Fibroblast of gingiva (primary cell): ENCODE measurements around the gene RPS8.
"Not testable (repeated sequence)": the region's sequence is repeated elsewhere in the genome, so short reads cannot be mapped to it uniquely, and the experiment has no call there.

ENCODE experiments used
- DNase-seq: peaks from one replicate; pipeline ENCODE4 v3.0.0-alpha.2; 2011; ENCODE audit warnings: low read depth

The RPS8 gene

GRCh38 chr1:44775078-44775929, at the start of gene RPS8:
RPS8 (plus strand) TSS chr1:44775540; CDS start chr1:44775597, 57 bp downstream.
- peak; percentile 92 for DNase-seq

GRCh38 chr1:44730741-44731512, 44.4 kb upstream of the RPS8 start, which contains the start of gene RNU5D-1:
RNU5D-1 (minus strand) TSS chr1:44731170.
- DNase-seq: peak; percentile 94

- peak; percentile 84 for DNase-seq
These were observed 42.0 kb upstream of the RPS8 start for GRCh38 chr1:44733365-44733764.

GRCh38 chr1:44733784-44734183, 41.6 kb upstream of the RPS8 start:
- no peak for DNase-seq

DNA sequence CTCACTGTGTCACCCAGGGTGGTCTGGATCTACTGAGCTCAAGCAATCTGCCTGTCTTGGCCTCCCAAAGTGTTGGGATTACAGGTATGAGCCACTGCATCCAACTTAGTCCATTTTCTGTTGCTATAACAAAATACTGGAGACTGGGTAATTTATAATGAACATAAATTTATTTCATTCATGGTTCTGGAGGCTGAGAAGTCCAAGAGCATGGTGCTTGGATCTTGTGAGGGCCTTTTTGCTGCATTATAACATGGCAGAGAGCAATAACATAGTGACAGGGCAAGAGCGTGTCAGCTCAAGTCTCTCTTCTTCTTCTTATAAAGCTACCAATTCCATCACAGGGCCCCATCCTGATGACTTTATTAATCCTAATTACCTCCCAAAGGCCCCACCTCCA, 39.3 kb upstream of the RPS8 start:
- DNase-seq: no peak

DNA sequence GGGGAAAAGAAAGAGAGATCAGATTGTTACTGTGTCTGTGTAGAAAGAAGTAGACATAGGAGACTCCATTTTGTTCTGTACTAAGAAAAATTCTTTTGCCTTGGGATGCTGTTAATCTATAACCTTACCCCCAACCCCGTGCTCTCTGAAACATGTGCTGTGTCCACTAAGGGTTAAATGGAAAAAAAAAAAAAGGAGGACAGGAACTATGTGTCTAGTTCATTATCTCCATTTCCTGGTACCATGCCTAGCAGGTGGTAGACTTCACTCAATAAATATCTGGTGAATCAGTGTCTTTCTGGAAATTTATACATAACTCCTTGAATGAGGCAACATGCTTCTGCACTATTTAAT, 36.4 kb upstream of the RPS8 start:
- DNase-seq: not testable (repeated sequence)

DNA sequence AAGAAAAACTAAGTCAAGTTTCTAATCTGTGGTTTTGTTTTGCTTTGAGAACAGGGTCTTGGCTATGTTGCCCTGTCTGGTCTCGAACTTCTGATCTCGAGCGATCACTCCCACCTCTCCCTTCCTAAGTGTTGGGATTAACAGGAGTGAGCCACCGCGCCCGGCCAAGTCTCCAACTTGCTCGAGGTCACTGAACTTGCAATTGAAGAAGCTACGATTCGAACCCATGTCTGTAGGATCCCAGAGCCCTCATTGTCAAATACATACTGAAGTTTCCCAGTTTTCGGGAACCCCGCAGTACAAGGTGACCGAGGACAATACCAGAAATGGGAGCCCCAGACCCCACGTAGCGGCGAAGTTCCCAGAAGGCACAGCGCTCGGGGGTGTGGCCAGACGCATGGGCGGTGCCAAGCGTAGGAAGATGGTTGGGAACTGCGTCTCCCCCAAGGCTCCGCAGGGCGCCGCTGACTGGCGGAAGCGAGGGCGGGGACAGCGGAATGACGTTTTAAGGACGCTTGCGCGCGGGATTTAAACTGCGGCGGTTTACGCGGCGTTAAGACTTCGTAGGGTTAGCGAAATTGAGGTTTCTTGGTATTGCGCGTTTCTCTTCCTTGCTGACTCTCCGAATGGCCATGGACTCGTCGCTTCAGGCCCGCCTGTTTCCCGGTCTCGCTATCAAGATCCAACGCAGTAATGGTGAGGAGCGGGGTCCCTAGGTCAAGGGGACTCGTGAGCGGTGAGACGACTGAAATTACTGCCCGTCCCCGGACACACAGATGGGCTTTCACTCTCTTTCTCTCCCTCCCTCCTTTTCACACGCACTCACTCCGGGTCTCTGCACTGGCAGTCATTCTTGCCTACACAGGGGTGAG, 35.8 kb upstream of the RPS8 start, which contains the start of gene KIF2C:
Gene KIF2C (plus strand): TSS at position 531 of the 872 bp plus-strand sequence. CDS start 96 bp downstream, at position 627.
- DNase-seq: peak; percentile 98

GRCh38 chr1:44740179-44740617, 35.1 kb upstream of the RPS8 start:
- DNase-seq: no peak

DNA sequence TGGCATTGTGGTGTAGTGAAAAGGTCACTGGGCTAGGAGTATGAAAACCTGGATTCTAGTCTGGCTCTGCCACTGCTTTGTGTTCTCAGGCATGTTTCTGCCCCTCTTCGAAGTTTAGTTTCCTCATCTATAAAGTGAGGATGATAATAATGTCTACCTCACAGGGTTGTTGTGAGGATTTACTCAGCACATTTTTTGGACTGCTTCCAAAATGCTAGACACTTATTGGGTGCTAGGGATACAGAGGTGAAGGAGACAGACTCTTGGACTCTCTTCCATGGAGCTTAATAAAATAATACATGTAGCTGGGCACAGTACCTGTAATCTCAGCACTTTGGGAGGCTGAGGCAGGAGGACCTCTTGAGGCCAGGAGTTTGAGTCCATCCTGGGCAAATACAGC, 32.1 kb upstream of the RPS8 start:
- no peak for DNase-seq

DNA sequence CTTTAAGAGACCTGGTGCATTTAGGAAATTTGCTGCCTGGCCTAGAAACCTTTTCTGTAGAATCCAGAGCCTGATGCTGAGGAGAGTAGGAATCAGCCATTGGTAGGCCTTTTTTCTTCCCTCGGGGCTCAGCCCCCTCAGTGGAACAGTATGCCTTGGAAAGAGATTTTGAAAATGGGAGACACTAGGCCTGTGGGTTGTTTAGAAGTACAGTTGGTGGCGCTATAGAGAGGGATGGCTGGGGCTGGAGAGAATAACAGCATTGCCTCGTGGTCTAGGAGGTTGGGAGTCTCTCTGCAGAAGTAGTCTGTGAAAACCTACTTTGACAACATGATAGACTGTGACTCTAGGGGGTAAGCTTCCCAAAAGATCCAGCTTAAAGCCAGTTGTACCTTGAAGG, 27.5 kb upstream of the RPS8 start:
- no peak for DNase-seq

GRCh38 chr1:44757420-44757819, 17.9 kb upstream of the RPS8 start:
- DNase-seq: no peak

GRCh38 chr1:44759077-44759476, 16.3 kb upstream of the RPS8 start:
- no peak for DNase-seq

DNA sequence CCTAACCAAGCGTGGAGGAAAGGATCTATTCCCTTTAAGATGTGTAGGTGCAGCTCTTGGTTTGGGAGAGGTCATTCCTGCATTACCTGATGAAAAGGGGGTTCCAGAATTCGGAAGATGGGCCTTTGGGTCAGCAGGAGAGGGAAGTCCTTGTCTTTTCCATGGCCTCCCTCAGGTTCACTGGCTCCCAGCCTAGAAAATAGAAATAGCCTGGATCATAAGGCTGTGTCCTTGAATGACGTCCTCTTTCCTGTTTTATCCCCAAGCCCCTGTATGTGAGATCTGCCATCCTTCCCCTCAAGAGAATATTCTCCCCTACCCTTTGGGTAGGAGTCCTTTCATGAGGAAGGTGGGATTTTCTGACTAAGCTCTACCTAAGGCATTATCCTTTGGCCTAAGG, 14.5 kb upstream of the RPS8 start:
- DNase-seq: no peak

DNA sequence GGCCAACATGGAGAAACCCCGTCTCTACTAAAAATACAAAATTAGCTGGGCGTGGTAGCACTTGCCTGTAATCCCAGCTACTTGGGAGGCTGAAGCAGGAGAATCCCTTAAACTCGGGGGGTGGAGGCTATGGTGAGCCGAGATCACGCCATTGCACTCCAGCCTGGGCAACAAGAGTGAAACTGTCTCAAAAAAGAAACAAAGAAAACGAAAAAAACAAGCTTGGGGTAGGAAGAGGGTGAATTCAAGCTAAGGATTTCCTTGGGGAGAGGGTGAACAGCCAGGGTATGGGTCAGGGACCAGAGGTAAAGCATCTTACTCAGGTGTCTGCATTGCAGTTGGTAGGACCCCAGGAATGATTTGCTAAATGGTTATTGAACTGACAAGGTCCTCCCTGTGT, 8.9 kb upstream of the RPS8 start:
- not testable (repeated sequence) for DNase-seq

- DNase-seq: no peak
These were observed 790 bp downstream of the RPS8 start for GRCh38 chr1:44775930-44776729.

GRCh38 chr1:44776730-44777068, 1.4 kb downstream of the RPS8 start:
- DNase-seq: no peak

- no peak for DNase-seq
These were observed 2.2 kb downstream of the RPS8 start for GRCh38 chr1:44777547-44777946.

- no peak for DNase-seq
These were observed 2.8 kb downstream of the RPS8 start for GRCh38 chr1:44777969-44778635.

- no peak for DNase-seq
These were observed 3.6 kb downstream of the RPS8 start for GRCh38 chr1:44778705-44779576.
